Head of caudate nucleus (tissue), 42 donors: Measurements from ENCODE around the gene IL19.
"Not testable (repeated sequence)": the region's sequence is repeated elsewhere in the genome, so short reads cannot be mapped to it uniquely, and the experiment has no call there.

Experiments used
- DNase-seq, 42 donors: peaks; one replicate each; pipeline versions ENCODE4 v3.0.0 to v3.0.0-alpha.2; 2020 to 2021; ENCODE audit warnings: mixed read lengths in 7 of 42
- intact Hi-C: fragments of 100-400 bp; cut with DNase I; formaldehyde crosslinking; loops from one replicate; pipeline ENCODE4 v1.15.0; 2022

IL19 gene

DNA sequence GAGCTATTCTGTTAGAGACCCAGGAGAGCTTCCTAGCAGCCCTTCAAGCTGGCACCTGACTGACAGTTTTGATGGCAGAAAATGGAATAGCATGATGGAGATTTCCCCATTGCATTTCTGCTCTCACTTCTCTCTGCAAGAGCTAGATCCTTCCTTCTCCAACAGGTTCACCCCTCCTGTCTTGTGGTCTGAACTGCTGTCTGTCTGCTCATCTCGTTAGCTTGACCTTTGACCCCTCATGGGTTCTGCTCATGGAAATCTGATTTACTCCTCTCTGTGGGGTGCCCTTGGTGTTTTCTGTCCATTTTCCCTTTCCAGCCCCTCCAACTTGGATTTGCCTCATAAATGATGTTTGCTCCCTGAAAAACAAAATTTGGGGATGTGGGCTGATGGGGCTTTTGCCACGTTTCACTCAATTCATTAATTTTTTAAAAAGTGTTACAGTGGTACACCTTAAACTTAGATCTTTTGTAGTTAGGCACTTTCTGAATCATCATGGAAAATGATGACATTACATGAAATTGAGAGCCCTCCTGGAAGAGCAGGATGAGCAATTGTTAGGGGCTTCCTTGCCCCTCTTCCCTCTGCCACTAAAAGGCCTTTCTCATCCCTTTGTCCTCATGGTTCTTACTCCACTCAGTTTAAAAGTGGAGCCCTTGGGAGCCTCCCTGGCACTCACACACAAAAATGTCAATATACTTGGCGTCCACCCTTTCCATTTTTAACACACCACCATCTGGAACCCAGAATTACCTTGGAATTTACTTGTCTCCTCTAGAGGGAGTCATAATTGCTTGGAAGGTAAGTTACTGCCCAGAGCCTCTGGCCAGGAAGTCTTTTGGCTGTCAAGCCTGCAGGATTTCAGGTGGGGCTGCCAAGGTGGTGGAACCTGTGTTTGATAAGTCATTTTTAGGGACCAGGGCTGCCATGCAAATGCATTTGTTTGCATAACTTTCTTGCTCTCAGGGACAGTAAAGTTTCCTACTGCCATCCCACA is 31.9 kb upstream of the IL19 start:
- DNase-seq: peak in 1 of 42 donors; percentile 21
- intact Hi-C loops: no loop called here

DNA sequence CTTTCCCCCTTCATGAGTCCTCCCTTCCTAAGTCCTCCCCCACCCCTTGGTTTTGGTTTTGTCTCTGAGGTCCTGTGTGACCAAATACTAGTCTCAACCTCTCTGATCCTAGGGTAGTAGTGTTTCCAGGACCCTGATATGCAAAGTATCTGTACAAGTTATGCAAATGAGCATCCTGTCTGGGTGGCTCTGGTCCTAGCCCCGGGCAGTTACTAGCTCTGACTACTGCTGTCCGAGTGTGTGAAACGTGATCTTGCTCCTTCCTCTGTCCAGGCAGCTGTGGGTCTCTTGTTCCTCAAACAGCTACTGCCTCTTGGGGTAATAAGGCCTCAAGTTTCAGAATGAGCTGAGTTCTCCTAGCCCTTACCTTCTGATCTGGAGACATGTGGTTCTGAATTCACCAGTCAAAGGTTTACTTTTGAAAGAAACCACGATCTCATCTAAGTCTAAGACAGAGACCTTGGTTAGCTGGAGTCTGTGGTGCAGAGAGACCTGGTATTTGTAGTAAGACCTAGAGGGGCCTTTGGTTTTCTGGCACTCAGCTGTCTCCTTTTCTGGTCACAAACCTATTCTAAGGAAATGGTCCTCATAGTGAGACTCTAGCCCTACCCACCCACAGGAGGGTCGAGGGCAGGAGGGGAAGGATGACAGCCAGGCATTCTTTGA is 31.0 kb upstream of the IL19 start:
- peak in 12 of 42 donors; percentile 8 to 57 (median 36) for DNase-seq
- intact Hi-C loops: no loop called here

DNA sequence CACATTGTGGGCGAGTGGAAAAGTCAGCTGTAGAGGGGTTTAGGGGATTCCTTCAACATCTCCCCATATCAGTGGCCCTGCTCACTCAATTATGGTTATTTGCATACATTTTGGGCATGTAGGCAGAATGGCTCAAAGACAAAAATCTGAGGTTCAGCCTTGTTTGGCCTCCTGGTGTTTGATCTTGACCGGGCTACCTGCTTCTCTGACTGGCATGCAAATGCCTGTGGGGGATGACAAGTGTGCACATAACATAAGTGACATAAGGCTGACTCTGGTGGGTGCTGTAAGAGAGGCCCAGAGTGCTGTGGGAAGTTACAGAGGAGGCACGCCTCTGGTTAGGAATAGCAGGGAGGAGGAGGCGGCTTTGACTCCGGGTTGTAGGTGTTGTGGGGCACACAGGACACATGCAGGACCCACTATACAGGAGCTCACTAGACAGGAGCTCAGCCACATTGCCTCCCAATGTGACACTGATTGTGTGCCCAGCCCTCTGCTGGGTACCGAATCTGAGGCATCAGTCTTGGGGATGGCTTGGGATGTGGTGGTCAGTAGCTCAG is 29.4 kb upstream of the IL19 start:
- intact Hi-C loops: no loop called here
- no peak for DNase-seq

DNA sequence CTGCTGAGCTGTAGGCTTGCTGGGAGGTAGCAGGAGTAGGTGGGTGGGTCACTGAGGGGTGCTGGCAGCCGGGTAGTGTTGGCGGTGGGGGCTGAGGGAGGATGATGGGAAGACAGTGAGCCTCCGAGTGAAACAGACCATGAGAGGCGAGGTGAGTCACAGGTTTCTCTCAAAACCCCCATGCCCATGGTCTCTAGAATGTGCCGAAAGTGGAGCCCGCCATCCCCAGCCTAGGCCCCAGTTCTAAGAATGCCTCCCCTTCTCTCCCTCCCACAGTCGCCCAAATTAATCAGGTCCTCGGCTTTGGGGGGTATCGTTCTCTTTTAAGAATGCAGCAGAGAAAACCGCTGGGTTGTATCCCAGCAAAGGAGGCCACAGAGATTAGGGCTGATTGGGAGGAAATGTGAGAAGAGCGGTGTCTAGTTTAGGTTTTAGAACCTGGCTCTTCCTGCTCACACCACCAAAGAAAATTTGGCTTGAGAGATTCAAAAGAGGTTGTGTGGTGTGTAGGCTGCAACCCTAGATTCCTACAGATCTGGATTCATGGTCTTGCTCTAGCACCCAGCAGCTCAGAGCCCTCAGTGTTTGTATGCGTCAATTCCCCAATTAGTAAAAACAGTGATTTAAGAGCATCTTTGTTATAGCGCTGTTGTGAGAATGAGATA is 27.7 kb upstream of the IL19 start:
- intact Hi-C loops: no loop called here
- no peak for DNase-seq

DNA sequence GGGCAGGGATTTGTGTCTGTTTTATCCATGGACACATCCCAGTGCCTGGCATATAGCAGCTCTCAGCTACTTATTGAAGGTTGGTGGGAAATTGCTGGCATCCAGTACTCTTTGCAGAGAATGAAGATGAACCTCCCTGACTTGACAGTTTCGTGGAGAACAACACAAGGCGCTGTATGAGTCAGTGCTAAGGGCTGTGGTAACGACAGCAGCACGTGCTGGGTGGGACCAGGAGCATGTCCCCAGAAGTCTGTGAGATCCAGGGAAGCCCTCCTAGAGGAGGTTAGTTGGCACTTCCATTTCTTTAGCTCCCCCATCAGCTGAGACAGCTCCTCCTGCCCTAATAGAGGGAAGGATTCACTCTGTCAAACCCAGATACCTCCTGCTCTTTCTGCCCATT is 25.9 kb upstream of the IL19 start:
- intact Hi-C loops: no loop called here
- DNase-seq: no peak

DNA sequence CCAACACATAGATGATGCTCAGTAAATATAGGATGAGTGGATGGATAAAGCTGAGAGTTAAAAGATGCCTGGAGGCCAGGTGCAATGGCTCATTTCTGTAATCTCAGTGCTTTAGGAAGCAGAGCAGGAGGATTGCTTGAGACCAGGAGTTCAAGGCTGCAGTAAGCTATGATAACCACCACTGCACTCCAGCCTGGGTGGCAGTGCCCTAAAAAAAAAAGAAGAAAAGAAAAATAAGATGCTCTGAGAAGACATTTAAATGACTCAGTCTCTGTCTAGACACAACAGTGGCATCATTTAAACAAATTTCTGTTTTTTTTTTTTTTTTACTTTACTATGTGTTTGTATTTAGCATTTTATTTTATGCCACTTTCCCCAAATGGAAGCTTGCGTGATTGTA is 25.3 kb upstream of the IL19 start:
- intact Hi-C loops: no loop called here
- no peak for DNase-seq

DNA sequence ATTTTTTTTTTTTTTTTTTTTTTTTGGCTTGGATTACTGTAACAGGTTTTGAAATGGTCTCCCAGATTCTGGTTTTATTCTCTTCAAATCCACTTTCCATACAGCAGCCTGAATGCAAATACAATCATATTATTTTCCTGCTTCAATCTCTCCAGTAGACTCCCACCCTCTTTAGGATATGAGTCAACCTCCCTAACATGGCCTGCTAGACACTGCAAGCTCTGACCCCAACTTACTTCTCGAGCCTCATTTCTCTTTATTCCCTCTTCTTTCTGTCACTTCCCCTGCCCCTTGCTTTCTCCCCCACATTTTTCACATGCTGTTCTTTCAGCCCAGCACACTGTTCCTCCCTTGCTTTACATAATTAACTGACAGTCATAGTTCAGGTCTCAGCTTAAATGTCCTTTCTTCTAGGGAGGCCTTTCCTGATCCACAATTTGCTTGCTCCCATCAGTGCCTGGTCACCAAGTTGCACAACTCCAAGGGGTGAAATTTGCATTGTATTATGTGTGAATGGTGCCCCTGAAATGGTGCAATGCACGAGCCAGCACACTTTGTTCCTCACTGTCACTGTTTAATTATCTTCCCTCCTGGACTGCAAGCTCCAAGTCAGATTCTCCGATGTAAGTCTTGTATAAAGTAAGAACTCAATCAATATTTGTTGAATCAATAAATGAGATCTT is 22.1 kb upstream of the IL19 start:
- DNase-seq: no peak
- intact Hi-C loops: no loop called here

DNA sequence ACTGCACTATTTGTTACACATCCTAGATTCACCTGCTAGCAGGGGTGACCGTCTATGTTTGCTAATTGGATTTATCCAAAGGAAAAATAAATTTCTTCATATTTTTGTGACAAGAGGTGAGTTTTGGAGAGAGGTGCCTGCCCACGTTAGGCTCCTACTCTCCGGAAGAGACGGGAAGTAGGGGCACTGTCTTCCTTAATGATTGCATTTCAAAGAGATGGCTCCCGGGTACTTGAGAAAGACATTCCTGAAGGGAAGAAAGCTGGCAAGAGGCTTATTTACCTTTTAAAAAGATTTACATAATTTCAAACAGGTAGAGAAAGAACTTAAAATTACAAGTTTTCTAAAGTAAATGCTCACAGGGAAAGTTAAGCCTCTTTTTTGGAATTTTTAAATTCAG is 18.7 kb upstream of the IL19 start:
- DNase-seq: no peak
- intact Hi-C loops: no loop called here

DNA sequence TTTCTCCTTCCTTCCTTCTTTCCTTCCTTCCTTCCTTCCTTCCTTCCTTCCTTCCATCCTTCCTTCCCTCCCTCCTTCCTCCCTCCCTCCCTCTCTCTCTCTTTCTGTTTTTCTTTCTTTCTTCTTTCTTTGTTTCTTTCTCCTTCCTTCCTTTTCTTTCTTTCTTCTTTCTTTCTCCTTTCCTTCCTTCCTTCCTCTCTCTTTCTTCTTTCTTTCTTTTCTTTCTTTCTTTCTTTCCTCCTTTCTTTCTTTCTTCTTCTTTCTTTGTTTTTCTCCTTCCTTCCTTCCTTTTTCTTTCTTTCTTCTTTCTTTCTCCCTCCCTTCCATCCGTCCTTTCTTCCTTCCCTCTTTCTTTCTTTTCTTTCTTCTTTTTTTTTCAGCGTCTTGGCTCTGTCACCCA is 18.1 kb upstream of the IL19 start:
- no peak for DNase-seq
- intact Hi-C loops: no loop called here

DNA sequence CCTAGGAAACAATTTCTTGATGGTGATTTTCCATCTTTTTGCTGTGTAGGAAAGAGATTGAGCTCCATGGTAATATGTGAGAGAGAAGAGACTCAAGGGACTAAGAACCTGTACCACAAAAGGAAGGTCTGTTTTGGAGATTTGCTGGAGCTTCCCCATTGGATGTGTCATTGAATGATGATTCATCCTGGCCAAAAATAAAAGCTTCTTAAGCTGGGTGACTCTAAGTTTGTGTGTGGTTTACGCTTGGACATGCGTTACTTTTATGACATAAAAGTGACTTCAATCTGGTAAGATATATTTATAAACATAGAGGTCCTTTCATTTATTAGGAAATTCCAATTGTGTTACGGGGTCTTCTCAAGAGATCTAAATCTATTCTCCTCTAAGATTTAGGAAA is 17.4 kb upstream of the IL19 start:
- intact Hi-C loops: no loop called here

DNA sequence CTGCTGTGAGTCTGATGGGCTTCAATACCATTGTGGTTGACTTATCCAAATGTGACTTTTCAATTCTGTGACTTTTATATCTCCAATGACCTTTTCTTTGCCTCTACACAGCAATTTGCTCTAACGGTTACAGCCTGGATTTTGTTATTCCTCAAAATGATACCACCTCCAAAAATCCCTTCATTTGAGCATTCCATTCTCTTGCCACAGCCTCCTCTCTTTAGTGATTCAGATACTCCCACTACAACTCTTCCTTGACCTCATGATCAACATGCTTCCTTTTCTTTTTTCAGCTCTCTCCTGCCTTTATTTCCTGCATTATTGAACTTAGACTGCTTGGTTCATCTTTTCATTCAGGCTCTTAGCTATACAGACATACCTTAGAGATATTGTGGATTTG is 16.6 kb upstream of the IL19 start:
- intact Hi-C loops: no loop called here
- DNase-seq: no peak

More for the DNA sequence above, 17.4 kb upstream of the IL19 start:
- no peak for DNase-seq

DNA sequence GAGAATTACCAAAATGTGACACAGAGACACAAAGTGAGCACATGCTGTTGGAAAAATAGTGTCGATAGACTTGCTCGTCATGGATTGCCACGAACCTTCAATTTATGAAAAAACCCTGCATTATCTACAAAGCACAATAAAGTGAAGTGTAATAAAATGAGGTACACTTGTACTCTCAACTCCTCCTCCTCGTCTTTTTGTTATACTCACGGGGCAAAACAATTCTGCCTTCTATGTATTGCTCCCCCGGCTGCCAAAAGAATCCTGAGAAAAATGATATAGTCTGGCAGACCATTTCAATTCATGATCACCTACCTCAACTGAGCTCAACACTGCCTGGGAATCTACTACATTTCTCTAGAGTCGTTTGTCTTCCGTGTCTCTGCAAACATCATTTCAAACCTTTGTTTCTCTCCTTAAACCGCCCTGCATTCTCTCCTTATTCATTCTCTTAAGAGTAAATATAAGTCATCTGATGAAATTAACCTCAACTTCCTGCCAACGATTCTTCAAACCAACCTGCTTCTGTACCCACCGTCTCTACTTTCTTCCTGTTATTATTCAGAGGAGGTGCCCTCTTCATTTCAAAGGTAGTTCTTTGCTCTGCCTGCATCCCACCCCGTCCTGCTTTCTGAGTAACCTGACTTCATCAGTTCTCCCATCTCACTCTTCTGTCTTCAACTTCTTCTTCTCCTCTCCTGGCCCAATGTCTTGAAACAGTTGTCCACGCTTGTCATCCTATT is 12.9 kb upstream of the IL19 start:
- intact Hi-C loops: no loop called here
- DNase-seq: no peak

DNA sequence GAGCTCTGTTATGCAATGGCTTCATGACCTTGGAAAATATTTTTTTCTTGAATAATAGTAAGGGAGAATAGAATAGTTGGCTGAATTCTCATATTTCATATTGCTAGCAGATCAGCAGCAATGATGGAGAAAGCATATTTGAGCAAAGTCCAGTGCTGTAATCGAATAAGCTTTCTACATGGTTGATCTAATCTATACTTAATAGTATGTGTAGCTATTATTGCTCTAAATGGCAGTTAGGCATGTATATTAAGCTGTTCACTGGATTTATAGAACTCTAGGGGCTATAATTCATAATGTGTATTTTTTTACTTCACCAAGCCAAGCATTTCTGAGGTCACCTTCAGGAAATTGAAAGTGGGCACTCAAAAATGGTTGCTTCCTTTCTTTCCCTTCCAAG is 10.0 kb upstream of the IL19 start:
- no peak for DNase-seq
- intact Hi-C loops: no loop called here

DNA sequence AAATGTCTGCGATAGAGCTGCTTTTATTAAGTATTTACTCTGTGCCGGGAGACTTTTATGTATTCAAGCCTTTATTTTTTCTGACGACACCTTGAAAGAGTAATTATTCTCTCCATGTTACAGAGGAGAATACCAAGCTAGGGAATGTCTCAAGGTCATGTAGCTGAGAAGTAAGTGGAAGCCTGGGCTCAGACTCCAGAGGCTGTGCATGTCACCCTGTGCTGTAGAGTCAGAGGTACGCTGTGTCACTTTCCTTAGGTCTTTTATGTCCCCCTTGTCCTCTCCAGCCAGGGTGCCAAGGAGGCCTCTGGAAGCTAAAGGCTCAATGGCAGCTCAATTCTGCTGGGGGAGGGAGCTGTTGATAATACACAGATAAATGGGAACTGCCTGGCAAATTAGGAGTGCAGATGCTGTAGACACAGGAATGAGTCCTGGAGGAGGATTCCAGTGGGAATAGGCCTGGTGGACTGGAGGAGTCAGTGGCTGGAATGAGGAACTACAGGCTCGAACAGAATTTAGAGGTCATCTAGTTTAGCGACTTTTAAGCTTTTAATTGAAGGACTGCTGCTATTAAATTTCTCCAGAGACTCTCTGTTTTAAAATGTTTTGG is 9.3 kb upstream of the IL19 start:
- intact Hi-C loops: no loop called here

DNA sequence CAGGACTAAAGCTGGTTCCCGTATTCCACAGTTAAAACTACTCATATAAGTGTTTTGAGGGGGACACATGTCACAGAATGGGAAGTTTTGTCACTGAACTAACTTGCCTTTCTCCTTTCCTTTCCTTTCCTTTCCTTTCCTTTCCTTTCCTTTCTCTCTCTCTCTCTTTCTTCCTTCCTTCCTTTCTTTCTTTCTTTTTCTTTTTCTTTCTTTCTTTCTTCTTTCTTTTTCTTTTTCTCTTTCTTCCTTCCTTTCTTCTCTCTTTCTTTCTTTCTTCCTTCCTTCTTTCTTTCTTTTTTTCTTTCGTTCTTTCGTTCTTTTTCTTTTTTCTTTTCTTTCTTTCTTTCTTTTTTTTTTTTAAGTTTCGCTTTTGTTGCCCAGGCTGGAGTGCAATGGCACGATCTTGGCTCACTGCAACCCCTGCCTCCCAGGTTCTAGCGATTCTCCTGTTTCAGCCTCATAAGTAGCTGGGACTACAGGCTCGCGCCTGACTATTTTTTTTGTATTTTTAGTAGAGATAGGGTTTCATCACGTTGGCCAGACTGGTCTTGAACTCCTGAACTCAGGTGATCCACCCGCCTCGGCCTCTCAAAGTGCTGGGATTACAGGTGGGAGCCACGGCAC is 7.7 kb upstream of the IL19 start:
- intact Hi-C loops: not testable (repeated sequence)

More for the DNA sequence above, 9.3 kb upstream of the IL19 start:
- no peak for DNase-seq

DNA sequence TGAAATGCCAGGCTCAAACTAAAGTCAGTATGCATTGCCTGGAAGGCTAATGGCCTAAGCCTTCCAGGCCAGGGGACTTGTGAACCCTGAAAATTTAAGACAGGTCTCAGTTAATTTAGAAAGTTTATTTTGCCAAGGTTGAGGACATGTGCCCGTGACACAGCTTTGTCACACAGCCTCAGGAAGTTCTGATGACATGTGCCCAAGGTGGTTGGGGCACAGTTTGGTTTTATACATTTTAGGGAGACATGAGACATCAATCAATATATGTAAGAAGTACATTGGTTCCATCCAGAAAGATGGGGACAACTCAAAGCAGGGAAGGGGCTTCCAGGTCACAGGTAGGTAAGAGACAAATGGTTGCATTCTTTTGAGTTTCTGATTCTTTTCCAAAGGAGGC is 4.8 kb upstream of the IL19 start:
- DNase-seq, intact Hi-C loops: not testable (repeated sequence)

More for the DNA sequence above, 7.7 kb upstream of the IL19 start:
- DNase-seq: not testable (repeated sequence)

DNA sequence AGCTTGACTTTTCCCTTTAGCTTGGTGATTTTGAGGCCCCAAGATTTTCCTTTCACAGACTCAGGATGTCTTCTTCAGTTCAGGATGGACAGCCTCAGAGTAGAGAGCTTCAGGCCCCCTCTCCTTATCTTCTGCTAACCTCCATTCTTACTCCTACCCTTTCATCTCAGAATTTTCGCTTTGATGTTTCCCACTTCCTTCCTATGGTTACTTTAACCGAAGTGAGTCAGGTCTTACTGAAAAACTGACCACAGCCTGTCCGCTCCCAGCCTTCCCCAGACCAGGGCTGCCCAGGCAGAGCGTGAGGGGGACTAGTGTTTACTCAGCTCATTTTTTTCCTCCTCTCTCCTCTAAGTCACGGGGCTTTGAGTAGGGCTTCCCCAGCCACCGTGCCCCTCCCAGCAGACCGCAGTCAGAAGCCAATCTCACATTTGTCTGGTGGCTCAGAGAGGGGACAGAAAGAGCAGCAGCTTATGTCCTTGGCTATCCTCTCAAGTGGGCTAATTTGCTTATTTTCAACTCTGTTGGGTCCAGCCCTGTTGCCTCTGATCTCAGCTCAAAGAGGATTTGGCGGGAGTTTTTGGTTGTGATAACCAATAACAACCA is 4.2 kb upstream of the IL19 start:
- intact Hi-C loops: no loop called here
- DNase-seq: peak in 30 of 42 donors; percentile 9 to 63 (median 35)
